Neural cell (in vitro differentiated cells): ENCODE data around the gene SIK3. TPM values are rescaled to one million over a fixed set of nuclear protein-coding genes. Genes with fewer than 3 reads are reported as not detected.

ENCODE experiments used
- H2AFZ ChIP-seq: fragments of 200-600, 300-800 bp; sonication (generic), shearing (Covaris generic); 2 replicates; pipeline ENCODE4 v1.6.0; 2014; ENCODE audit warnings: low read depth, mild to moderate bottlenecking, antibody characterized with exemption, low read length, moderate library complexity
- H3F3A ChIP-seq: fragments of 200-600 bp; shearing (Covaris generic); 2 replicates; pipeline ENCODE4 v1.6.1; 2016; ENCODE audit warnings: mild to moderate bottlenecking, moderate library complexity, mixed read lengths, antibody characterized with exemption, low read length; ENCODE audit not compliant: insufficient read depth, poor library complexity, severe bottlenecking
- H3K27ac ChIP-seq: fragments of 200-600, 300-800 bp; sonication (generic), shearing (Covaris generic); 2 replicates; pipeline ENCODE4 v1.5.1; 2014; ENCODE audit warnings: mild to moderate bottlenecking, low read length, moderate library complexity
- H3K27me3 ChIP-seq: fragments of 300-800, 200-600 bp; sonication (generic), shearing (Covaris generic); 2 replicates; pipeline ENCODE4 v1.6.0; 2014; ENCODE audit warnings: mild to moderate bottlenecking, low read depth, low read length, moderate library complexity; ENCODE audit not compliant: insufficient read depth
- H3K36me3 ChIP-seq: fragments of 300-800, 200-600 bp; sonication (generic), shearing (Covaris generic); 2 replicates; pipeline ENCODE4 v1.5.1; 2014; ENCODE audit warnings: mild to moderate bottlenecking, antibody characterized with exemption, low read length, moderate library complexity; ENCODE audit not compliant: insufficient read depth
- H3K4me2 ChIP-seq: fragments of 300-800, 200-600 bp; sonication (generic), shearing (Covaris generic); 2 replicates; pipeline ENCODE4 v1.6.0; 2014; ENCODE audit warnings: mild to moderate bottlenecking, low read length
- H3K4me3 ChIP-seq: fragments of 300-800, 200-600 bp; sonication (generic), shearing (Covaris generic); 2 replicates; pipeline ENCODE4 v1.5.1; 2014; ENCODE audit warnings: mild to moderate bottlenecking, low read length, moderate library complexity
- H3K79me2 ChIP-seq: fragments of 200-600 bp; shearing (Covaris generic); replicated peaks from 2 replicates; pipeline ENCODE4 v1.6.0; 2014; ENCODE audit warnings: mild to moderate bottlenecking, low read length, moderate library complexity; ENCODE audit not compliant: insufficient read depth
- H3K9ac ChIP-seq: fragments of 300-800, 200-600 bp; sonication (generic), shearing (Covaris generic); 2 replicates; pipeline ENCODE4 v1.6.1; 2016; ENCODE audit warnings: mild to moderate bottlenecking, low read length, mixed read lengths
- H3K9me2 ChIP-seq: fragments of 200-600 bp; shearing (Covaris generic); 2 replicates; pipeline ENCODE4 v1.6.1; 2016; ENCODE audit warnings: mild to moderate bottlenecking, low read length, mixed read lengths; ENCODE audit not compliant: insufficient read depth
- H3K9me3 ChIP-seq: fragments of 200-600, 300-800 bp; sonication (generic), shearing (Covaris generic); 2 replicates; pipeline ENCODE4 v1.6.1; 2016; ENCODE audit warnings: mild to moderate bottlenecking, mixed run types, low read length, moderate library complexity, mixed read lengths
- H4K20me1 ChIP-seq: fragments of 200-600 bp; shearing (Covaris generic); 2 replicates; pipeline ENCODE4 v1.6.1; 2016; ENCODE audit warnings: mild to moderate bottlenecking, mixed run types; ENCODE audit not compliant: insufficient read depth
- CTCF ChIP-seq: fragments of 450-650 bp; IDR thresholded peaks from 2 replicates; pipeline ENCODE4 v1.5.1; 2014; ENCODE audit warnings: antibody characterized with exemption, mild to moderate bottlenecking, moderate library complexity; ENCODE audit not compliant: poor library complexity, severe bottlenecking
- EP300 ChIP-seq: fragments of 450-650 bp; conservative IDR thresholded peaks from 2 replicates; pipeline ENCODE4 v1.6.1; 2014; ENCODE audit warnings: antibody characterized with exemption, mild to moderate bottlenecking, moderate library complexity; ENCODE audit not compliant: poor library complexity, severe bottlenecking
- EZH2 ChIP-seq: fragments of 200-600, 300-800 bp; shearing (Covaris generic), sonication (generic); IDR thresholded peaks from 2 replicates; pipeline ENCODE4 v1.6.1; 2014; ENCODE audit warnings: antibody characterized with exemption, low read length, borderline replicate concordance, mild to moderate bottlenecking; ENCODE audit not compliant: insufficient read depth, poor library complexity, severe bottlenecking
- MXI1 ChIP-seq: fragments of 450-650 bp; conservative IDR thresholded peaks from 2 replicates; pipeline ENCODE4 v1.6.1; 2014; ENCODE audit warnings: antibody characterized with exemption, mild to moderate bottlenecking; ENCODE audit not compliant: poor library complexity, severe bottlenecking
- POLR2AphosphoS5 ChIP-seq: IDR thresholded peaks from 2 replicates; pipeline ENCODE4 v1.6.1; 2012
- RAD21 ChIP-seq: fragments of 450-650 bp; conservative IDR thresholded peaks from 2 replicates; pipeline ENCODE4 v1.6.1; 2014; ENCODE audit warnings: antibody characterized with exemption, mild to moderate bottlenecking, moderate library complexity
- REST ChIP-seq: IDR thresholded peaks from 2 replicates; pipeline ENCODE4 v1.6.1; 2012; ENCODE audit warnings: borderline replicate concordance
- SMC3 ChIP-seq: fragments of 450-650 bp; conservative IDR thresholded peaks from 2 replicates; pipeline ENCODE4 v1.6.1; 2014; ENCODE audit warnings: antibody characterized with exemption, mild to moderate bottlenecking, moderate library complexity; ENCODE audit not compliant: poor library complexity
- TAF1 ChIP-seq: IDR thresholded peaks from 2 replicates; pipeline ENCODE4 v1.6.1; 2012; ENCODE audit warnings: low read depth
- polyA plus RNA-seq: library from polyadenylated mRNA; depleted of rRNA; stranded (reverse); fragments of >200 nt; gene quantifications from 2 replicates; pipeline ENCODE4 v1.2.3, GENCODE V29; 2014

The SIK3 gene
- polyA plus RNA-seq, 1 donor from 2014 or later: 11.2 TPM

- H3K36me3 ChIP-seq: peaks cover 18% of the 10 kb centered on the region
- no peak overlapping the region for H3K4me3 ChIP-seq
Observed at GRCh38 chr11:116869610-116870009, 228.6 kb downstream of the SIK3 start.

GRCh38 chr11:116868066-116868465, 230.2 kb downstream of the SIK3 start:
- Histone ChIP-seq H3K9ac (no peak overlapping the region), H3K9me2 (no peaks in the 10 kb centered on the region), H3K4me3 (no peak overlapping the region), H3K27ac (no peak overlapping the region), H3F3A (no peaks in the 10 kb centered on the region), H3K9me3 (no peaks in the 10 kb centered on the region), H3K36me3 (peaks cover 12% of the 10 kb centered on the region), H3K4me2 (no peak overlapping the region), H2AFZ (no peak overlapping the region), H3K27me3 (no peaks in the 10 kb centered on the region), H3K79me2 (no peaks in the 10 kb centered on the region), H4K20me1 (no peaks in the 10 kb centered on the region)
- no peak for TF ChIP-seq EP300
- no peak for TF ChIP-seq TAF1
- no peak for TF ChIP-seq POLR2AphosphoS5
- no peak for TF ChIP-seq CTCF
- TF ChIP-seq RAD21: no peak
- no peak for TF ChIP-seq MXI1
- TF ChIP-seq REST: no peak

More at GRCh38 chr11:116869610-116870009, 228.6 kb downstream of the SIK3 start:
- Histone ChIP-seq H3K27ac (no peak overlapping the region), H3F3A (no peaks in the 10 kb centered on the region), H3K4me2 (no peak overlapping the region), H4K20me1 (no peaks in the 10 kb centered on the region), H3K27me3 (no peaks in the 10 kb centered on the region), H2AFZ (no peak overlapping the region), H3K79me2 (no peaks in the 10 kb centered on the region), H3K9me3 (no peaks in the 10 kb centered on the region), H3K9ac (no peak overlapping the region), H3K9me2 (no peaks in the 10 kb centered on the region)
- TF ChIP-seq MXI1 (no peak), TAF1 (no peak), REST (no peak), CTCF (no peak), SMC3 (no peak), EZH2 (no peak), RAD21 (no peak), POLR2AphosphoS5 (no peak), EP300 (no peak)
